AG04450 (cell line): Measurements from ENCODE around the gene PPHLN1. TPM values are rescaled to one million over a fixed set of nuclear protein-coding genes. Genes with fewer than 3 reads are reported as not detected.

Experiments used
- CTCF ChIA-PET: fragments of 300-600, 350-600 bp; formaldehyde crosslinking; extraction: SDS; loops from one replicate; lab custom pipeline; 2022; ENCODE audit warnings: antibody characterized with exemption, inconsistent platforms; lab: Charles Lee
- POLR2A ChIA-PET: fragments of 350-600 bp; formaldehyde crosslinking; extraction: SDS; loops from one replicate; lab custom pipeline; 2021; ENCODE audit warnings: antibody characterized with exemption, inconsistent platforms; lab: Yijun Ruan, JAX
- DNase-seq: peaks from one replicate; pipeline ENCODE4 v3.0.0-alpha.2; 2011; ENCODE audit warnings: low read depth, low spot score
- H3K27ac ChIP-seq: one replicate; pipeline ENCODE4 v1.5.1; 2012; ENCODE audit warnings: low read depth, low read length, control low read depth
- H3K27me3 ChIP-seq: one replicate; pipeline ENCODE4 v1.6.0; 2012; ENCODE audit warnings: low read length; ENCODE audit not compliant: control insufficient read depth, insufficient read depth
- H3K4me3 ChIP-seq: 2 replicates; pipeline ENCODE4 v1.5.1; 2011; ENCODE audit warnings: mild to moderate bottlenecking, low read depth, low read length, control low read depth
- H3K9me3 ChIP-seq: 2 replicates; pipeline ENCODE4 v1.5.1; 2012; ENCODE audit warnings: low read length; ENCODE audit not compliant: control insufficient read depth, insufficient read depth
- polyA plus RNA-seq: library from polyadenylated mRNA; depleted of rRNA; stranded (reverse); fragments of >200 nt; gene quantifications from 2 replicates; pipeline ENCODE4 v1.2.3, GENCODE V29; 2011; rRNA removed
- small RNA-seq: library from RNA; depleted of rRNA; stranded (forward); fragments of <200 nt; gene quantifications from one replicate; pipeline ENCODE3, GENCODE V24; 2012; ENCODE audit warnings: low read depth; ENCODE audit not compliant: insufficient read length
- TF ChIP-seq, protein P1 (sequence below): IDR thresholded peaks from 2 replicates; pipeline ENCODE4 v1.5.1; 2011; ENCODE audit warnings: low read depth, low read length, control low read depth, inconsistent platforms

The PPHLN1 gene
- polyA plus RNA-seq, 1 experiment: 89.1 TPM

DNA sequence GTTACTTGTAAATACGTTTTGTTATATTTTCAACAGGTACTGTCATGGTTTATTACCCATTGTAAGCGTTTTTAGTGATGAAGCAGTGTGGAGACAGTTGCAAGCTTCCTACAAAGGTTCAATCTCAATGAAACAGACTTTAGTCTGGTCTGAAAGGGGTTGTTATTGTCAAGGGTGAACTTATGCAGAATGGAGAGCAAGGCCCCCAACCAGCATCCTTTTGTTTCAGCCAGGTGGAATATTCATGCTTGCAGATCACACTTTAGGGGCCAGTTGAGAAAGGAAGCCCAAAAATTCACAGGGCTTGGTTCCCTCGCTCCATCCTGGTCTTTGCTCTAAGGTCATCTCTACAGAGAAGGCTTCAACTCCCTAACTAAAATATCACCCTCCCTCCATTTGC is 159.9 kb downstream of the PPHLN1 start:
- DNase-seq: no peak
- H3K27me3 ChIP-seq: no peaks in the 10 kb centered on the region
- H3K27ac ChIP-seq: no peak overlapping the region
- TF ChIP-seq, protein P1, sequence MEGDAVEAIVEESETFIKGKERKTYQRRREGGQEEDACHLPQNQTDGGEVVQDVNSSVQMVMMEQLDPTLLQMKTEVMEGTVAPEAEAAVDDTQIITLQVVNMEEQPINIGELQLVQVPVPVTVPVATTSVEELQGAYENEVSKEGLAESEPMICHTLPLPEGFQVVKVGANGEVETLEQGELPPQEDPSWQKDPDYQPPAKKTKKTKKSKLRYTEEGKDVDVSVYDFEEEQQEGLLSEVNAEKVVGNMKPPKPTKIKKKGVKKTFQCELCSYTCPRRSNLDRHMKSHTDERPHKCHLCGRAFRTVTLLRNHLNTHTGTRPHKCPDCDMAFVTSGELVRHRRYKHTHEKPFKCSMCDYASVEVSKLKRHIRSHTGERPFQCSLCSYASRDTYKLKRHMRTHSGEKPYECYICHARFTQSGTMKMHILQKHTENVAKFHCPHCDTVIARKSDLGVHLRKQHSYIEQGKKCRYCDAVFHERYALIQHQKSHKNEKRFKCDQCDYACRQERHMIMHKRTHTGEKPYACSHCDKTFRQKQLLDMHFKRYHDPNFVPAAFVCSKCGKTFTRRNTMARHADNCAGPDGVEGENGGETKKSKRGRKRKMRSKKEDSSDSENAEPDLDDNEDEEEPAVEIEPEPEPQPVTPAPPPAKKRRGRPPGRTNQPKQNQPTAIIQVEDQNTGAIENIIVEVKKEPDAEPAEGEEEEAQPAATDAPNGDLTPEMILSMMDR: no peak
- no peak overlapping the region for H3K4me3 ChIP-seq
- no peaks in the 10 kb centered on the region for H3K9me3 ChIP-seq
- ChIA-PET POLR2A (no interaction called here), CTCF (interaction anchor here (1.3 to 5.9 kb wide), 3 partner anchors 83 to 797 kb away, joined by 4 to 49 read pairs (median 48); no protein-coding TSS in a partner anchor)

DNA sequence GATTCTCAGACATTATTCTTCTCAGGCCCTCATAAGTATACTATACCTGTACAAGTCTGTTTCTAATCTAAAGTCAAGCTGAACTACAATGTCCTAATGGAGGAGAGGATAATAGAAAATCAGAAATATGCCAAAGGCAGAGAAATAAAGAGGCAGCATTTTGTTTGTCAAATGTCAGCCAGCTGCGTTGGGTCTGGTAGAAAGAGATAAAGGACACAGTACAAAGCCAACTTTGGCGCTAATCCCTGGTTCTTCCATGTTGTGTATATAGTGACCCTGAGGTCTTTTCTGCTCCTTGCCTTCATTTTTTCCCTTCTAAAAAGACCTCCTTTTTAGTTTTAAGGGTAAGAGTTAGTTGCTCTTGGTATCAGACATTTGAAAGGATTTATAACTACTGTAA is 160.4 kb downstream of the PPHLN1 start:
- CTCF ChIA-PET: interaction anchor here (1.3 kb wide), 1 partner anchor 114 kb away, joined by 4 read pairs; no protein-coding TSS in a partner anchor
- DNase-seq: no peak
- Histone ChIP-seq H3K9me3 (no peaks in the 10 kb centered on the region), H3K27ac (no peak overlapping the region), H3K4me3 (no peak overlapping the region), H3K27me3 (no peaks in the 10 kb centered on the region)
- TF ChIP-seq, protein P1: no peak
- POLR2A ChIA-PET: no interaction called here

DNA sequence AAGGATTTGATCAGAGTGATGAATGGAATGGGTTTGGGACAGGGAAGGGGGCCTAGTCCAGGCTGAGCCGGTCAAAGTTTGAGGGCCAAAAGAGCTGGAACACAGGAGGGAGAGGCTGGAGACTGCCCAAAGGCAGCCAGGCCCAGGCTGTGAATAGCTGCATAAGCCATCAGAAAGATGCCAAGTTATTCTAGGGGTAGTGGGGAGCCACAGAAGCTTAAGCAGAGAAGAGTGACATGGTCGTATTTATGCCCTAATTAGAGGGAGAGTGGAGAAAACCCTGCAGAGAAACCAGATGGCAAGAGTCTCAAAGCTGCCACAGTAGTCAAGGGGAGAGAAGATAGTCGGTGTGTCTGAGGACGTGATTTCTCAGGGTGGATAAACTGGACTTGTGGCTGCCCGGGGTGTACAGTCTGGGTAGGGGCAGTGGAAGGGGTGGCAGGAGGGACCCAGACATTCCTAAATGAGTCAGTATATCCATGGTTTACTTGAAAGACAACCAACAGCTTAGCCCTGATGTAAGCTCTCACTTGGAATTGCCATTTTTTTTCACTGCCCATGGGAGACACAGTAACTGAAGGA is 164.4 kb downstream of the PPHLN1 start:
- ChIA-PET POLR2A (interaction anchor here (0.7 kb wide), 1 partner anchor 37 kb away, joined by 3 read pairs; no protein-coding TSS in a partner anchor), CTCF (interaction anchor here (0.8 to 2.0 kb wide), 4 partner anchors 7 to 79 kb away, joined by 3 to 9 read pairs (median 4); no protein-coding TSS in a partner anchor)
- Histone ChIP-seq H3K27ac (no peak overlapping the region), H3K27me3 (no peaks in the 10 kb centered on the region), H3K9me3 (no peaks in the 10 kb centered on the region), H3K4me3 (no peak overlapping the region)
- DNase-seq: no peak
- TF ChIP-seq, protein P1: no peak

Small RNA genes within 50 kb of the gene (small RNA-seq; reads per million reads assigned to genes)
- gene MIR7851 (not detected), gene RF00019 (not detected), gene RF00090 (not detected), gene RNU6-249P (not detected)

Other genes with a start within 250 kb of the PPHLN1 start
- 13.4 and 20.6 TPM in 2 replicates for gene GXYLT1, start 181.3 kb upstream of the PPHLN1 start, polyA plus RNA-seq
- 12.1 and 16.5 TPM in 2 replicates for gene YAF2, start 87.9 kb upstream of the PPHLN1 start, polyA plus RNA-seq
- gene ZCRB1, start 73 bp upstream of the PPHLN1 start, polyA plus RNA-seq: 43.4 and 59.6 TPM in 2 replicates